Endothelial cell of umbilical vein (primary cell): Measurements from ENCODE around the gene FOXO1. TPM values are rescaled to one million over a fixed set of nuclear protein-coding genes. Genes with fewer than 3 reads are reported as not detected.

Source experiments
- BruUV-seq: library from RNA; stranded (reverse); fragments of 400-500 nt; replicated peaks from 2 replicates; lab custom pipeline; 2021; lab: Mats Ljungman, UMichigan
- CTCF ChIA-PET: fragments of 300-600, 350-600 bp; sonication (Branson Sonifier 250); formaldehyde crosslinking; loops from one replicate; lab custom pipeline; 2021; ENCODE audit warnings: antibody characterized with exemption, inconsistent platforms; lab: Charles Lee
- POLR2A ChIA-PET: fragments of 300-600, 350-600 bp; sonication (Branson Sonifier 250); formaldehyde crosslinking; loops from one replicate; lab custom pipeline; 2021; ENCODE audit warnings: antibody characterized with exemption, inconsistent platforms; lab: Charles Lee
- DNase-seq: peaks from one replicate; pipeline ENCODE4 v3.0.0-alpha.2; 2011; ENCODE audit warnings: low read depth, low spot score
- FAIRE-seq: peaks from 2 replicates; lab custom pipeline; 2011; peaks lifted over from hg19 to GRCh38; lab: Jason Lieb, UNC
- H2AFZ ChIP-seq: 2 replicates; pipeline ENCODE4 v1.6.0; 2012; ENCODE audit warnings: low read depth, low read length, control low read depth, inconsistent platforms
- H3K27ac ChIP-seq: 2 replicates; pipeline ENCODE4 v1.5.1; 2011; ENCODE audit warnings: low read depth, mild to moderate bottlenecking, control low read depth, low read length, moderate library complexity; ENCODE audit not compliant: insufficient read depth
- H3K27me3 ChIP-seq, 2 experiments: 2 replicates each; pipeline versions ENCODE4 v1.6.0 to v1.6.1; 2011; ENCODE audit warnings: low read length in 2 of 2, mixed read lengths in 1 of 2; ENCODE audit not compliant: control insufficient read depth in 2 of 2, insufficient read depth in 2 of 2
- H3K36me3 ChIP-seq, 2 experiments: 2 replicates in 1 of 2; 3 replicates in 1 of 2; pipeline ENCODE4 v1.5.1; 2011; ENCODE audit warnings: low read length in 2 of 2, mild to moderate bottlenecking in 1 of 2, moderate library complexity in 1 of 2; ENCODE audit not compliant: control insufficient read depth in 2 of 2, insufficient read depth in 2 of 2; ENCODE audit errors: extremely low read depth in 1 of 2
- H3K4me1 ChIP-seq: 3 replicates; pipeline ENCODE4 v1.5.1; 2011; ENCODE audit warnings: mild to moderate bottlenecking, low read length; ENCODE audit not compliant: control insufficient read depth, insufficient read depth; ENCODE audit errors: extremely low read depth
- H3K4me2 ChIP-seq: 2 replicates; pipeline ENCODE4 v1.6.1; 2011; ENCODE audit warnings: low read length, control low read depth, mixed read lengths; ENCODE audit not compliant: insufficient read depth
- H3K4me3 ChIP-seq, 3 experiments: fragments of 200-600 bp in 1 of 3; sonication (generic), shearing (Covaris generic) in 1 of 3; replicated peaks in 1 of 3; 2 replicates each; pipeline ENCODE4 v1.5.1; 2011 to 2016; ENCODE audit warnings: control low read depth in 3 of 3, low read length in 3 of 3, mild to moderate bottlenecking in 2 of 3, inconsistent platforms in 1 of 3, low read depth in 1 of 3, moderate library complexity in 1 of 3; ENCODE audit not compliant: insufficient read depth in 1 of 3
- H3K79me2 ChIP-seq: 2 replicates; pipeline ENCODE4 v1.6.0; 2012; ENCODE audit warnings: low read length, inconsistent platforms; ENCODE audit not compliant: control insufficient read depth, insufficient read depth
- H3K9ac ChIP-seq: replicated peaks from 2 replicates; pipeline ENCODE3; 2011; ENCODE audit warnings: low read length, control low read depth; ENCODE audit not compliant: insufficient read depth; ENCODE audit errors: extremely low read depth
- H3K9me1 ChIP-seq: replicated peaks from 3 replicates; pipeline ENCODE4 v1.6.0; 2011; ENCODE audit warnings: mild to moderate bottlenecking, low read length; ENCODE audit not compliant: control insufficient read depth, insufficient read depth; ENCODE audit errors: extremely low read depth
- H3K9me3 ChIP-seq: replicated peaks from 2 replicates; pipeline ENCODE4 v1.5.1; 2012; ENCODE audit warnings: low read length, inconsistent platforms; ENCODE audit not compliant: control insufficient read depth, insufficient read depth
- H4K20me1 ChIP-seq: replicated peaks from 2 replicates; pipeline ENCODE3; 2011; ENCODE audit warnings: mild to moderate bottlenecking, low read length; ENCODE audit not compliant: control insufficient read depth, insufficient read depth; ENCODE audit errors: extremely low read depth
- CTCF ChIP-seq, 2 donors: IDR thresholded peaks; 1 replicate in 1 of 2; 2 replicates in 1 of 2; pipeline ENCODE4 v1.5.1; 2011; ENCODE audit warnings: low read length in 2 of 2, mild to moderate bottlenecking in 2 of 2, moderate library complexity in 2 of 2, control low read depth in 1 of 2, inconsistent platforms in 1 of 2, low read depth in 1 of 2; ENCODE audit not compliant: insufficient read depth in 1 of 2; ENCODE audit errors: extremely low read depth in 1 of 2
- EZH2 ChIP-seq: IDR thresholded peaks from 2 replicates; pipeline ENCODE4 v1.6.1; 2012; ENCODE audit warnings: borderline replicate concordance, low read depth, mild to moderate bottlenecking, moderate library complexity, low read length, inconsistent platforms; ENCODE audit not compliant: severe bottlenecking
- FOS ChIP-seq: IDR thresholded peaks from 2 replicates; pipeline ENCODE4 v1.6.1; 2011; ENCODE audit warnings: mild to moderate bottlenecking, low read length, moderate library complexity, borderline replicate concordance; ENCODE audit not compliant: insufficient read depth
- GATA2 ChIP-seq: IDR thresholded peaks from 2 replicates; pipeline ENCODE4 v1.7.0; 2011; ENCODE audit warnings: low read depth, mild to moderate bottlenecking, moderate library complexity, mixed read lengths, low read length; ENCODE audit not compliant: insufficient read length, insufficient read depth
- JUN ChIP-seq: IDR thresholded peaks from 2 replicates; pipeline ENCODE4 v1.6.1; 2011; ENCODE audit warnings: borderline replicate concordance, low read depth; ENCODE audit not compliant: insufficient read length, insufficient read depth
- MYC ChIP-seq: IDR thresholded peaks from one replicate; pipeline ENCODE4 v1.6.1; 2011; ENCODE audit warnings: mild to moderate bottlenecking, low read depth, low read length
- POLR2A ChIP-seq: IDR thresholded peaks from 2 replicates; pipeline ENCODE4 v1.6.1; 2012; ENCODE audit warnings: low read depth, mild to moderate bottlenecking, control low read depth, low read length
- POLR2AphosphoS5 ChIP-seq: IDR thresholded peaks from 2 replicates; pipeline ENCODE4 v1.6.1; 2012; ENCODE audit warnings: low read depth, mild to moderate bottlenecking, control low read depth, low read length, moderate library complexity; ENCODE audit not compliant: insufficient read depth
- dilution Hi-C: fragments of 300-500 bp; cut with MboI; formaldehyde crosslinking; loops from one replicate; pipeline ENCODE4 v1.15.0; 2019; ENCODE audit warnings: low sequenced_read_pairs; ENCODE audit not compliant: extremely low pct_ligation_motif_present
- intact Hi-C: fragments of 100-400 bp; cut with micrococcal nuclease; formaldehyde crosslinking; loops from one replicate; pipeline ENCODE4 v1.10.0; 2022
- polyA plus RNA-seq, 4 experiments: library from polyadenylated mRNA; depleted of rRNA in 3 of 4; stranded (reverse) in 3 of 4; unstranded in 1 of 4; fragments of >200 nt; gene quantifications; 2 replicates each; pipeline versions ENCODE4 v1.2.1 to v1.2.3, GENCODE V29; 2011 to 2012; ENCODE audit warnings: missing spikeins in 1 of 4
- total RNA-seq: library from RNA; stranded (reverse); gene quantifications from 2 replicates; pipeline ENCODE4 v1.2.3, GENCODE V29; 2021
- TF ChIP-seq, protein P1 (sequence below): IDR thresholded peaks from 2 replicates; pipeline ENCODE4 v1.6.1; 2011; ENCODE audit not compliant: insufficient read depth, insufficient read length

Gene FOXO1
- total and polyA plus RNA-seq, 2 donors (not counting 3 experiments of a cell fraction or from before 2014, with no cell fraction given): 44.7 to 48.5 TPM

- H3K9me1 ChIP-seq: no peaks in the 10 kb centered on the region
- no peak for FAIRE-seq
- H3K36me3 ChIP-seq: peaks cover 0 to 4% of the 10 kb centered on the region in 2 experiments
- no peak overlapping the region for H3K9ac ChIP-seq
- peaks cover 37% of the 10 kb centered on the region for H3K4me1 ChIP-seq
- CTCF ChIA-PET: interaction anchor here (0.6 to 1.1 kb wide), 3 partner anchors 11 to 545 kb away, joined by 3 to 4 read pairs (median 3); no protein-coding TSS in a partner anchor
- no peak overlapping the region for H3K4me2 ChIP-seq
- no peaks in the 10 kb centered on the region for H3K27me3 ChIP-seq
- no peak for DNase-seq
- no peaks in the 10 kb centered on the region for H3K9me3 ChIP-seq
- no peak overlapping the region for H3K4me3 ChIP-seq
- no peaks in the 10 kb centered on the region for H4K20me1 ChIP-seq
- H3K79me2 ChIP-seq: peaks cover 97% of the 10 kb centered on the region
- POLR2A ChIA-PET: no interaction called here
- intact Hi-C loops: no loop called here
- no peak overlapping the region for H2AFZ ChIP-seq
- no peak overlapping the region for H3K27ac ChIP-seq
- dilution Hi-C loops: no loop called here
- no peak for TF ChIP-seq CTCF (IDR thresholded peaks at IDR 0.05; ENCODE audit: extremely low read depth in 1 of 2, insufficient read depth in 1 of 2, low read depth in 1 of 2, low read length in 2 of 2)
- no peak for TF ChIP-seq MYC
- no peak for TF ChIP-seq JUN
- TF ChIP-seq, protein P1, sequence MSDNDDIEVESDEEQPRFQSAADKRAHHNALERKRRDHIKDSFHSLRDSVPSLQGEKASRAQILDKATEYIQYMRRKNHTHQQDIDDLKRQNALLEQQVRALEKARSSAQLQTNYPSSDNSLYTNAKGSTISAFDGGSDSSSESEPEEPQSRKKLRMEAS: no peak
- BruUV-seq: no TSS peak
These were observed 88.4 kb downstream of the FOXO1 start for GRCh38 chr13:40578055-40578454.

- Histone ChIP-seq H3K9me1 (no peaks in the 10 kb centered on the region), H3K36me3 (peaks cover 0 to 6% of the 10 kb centered on the region in 2 experiments), H3K4me2 (no peak overlapping the region), H3K4me1 (peaks cover 32% of the 10 kb centered on the region), H2AFZ (no peak overlapping the region), H3K27me3 (no peaks in the 10 kb centered on the region), H3K9ac (no peak overlapping the region), H3K79me2 (peaks cover 98% of the 10 kb centered on the region), H4K20me1 (no peaks in the 10 kb centered on the region), H3K27ac (no peak overlapping the region), H3K9me3 (no peaks in the 10 kb centered on the region), H3K4me3 (no peak overlapping the region)
- ChIA-PET CTCF (no interaction called here), POLR2A (interaction anchor here (1.0 kb wide), 1 partner anchor 9 kb away, joined by 4 read pairs; no protein-coding TSS in a partner anchor)
- no peak for FAIRE-seq
- no peak for TF ChIP-seq EZH2
- TF ChIP-seq MYC: no peak
- no peak for TF ChIP-seq FOS
- TF ChIP-seq GATA2: no peak
- no peak for TF ChIP-seq JUN
- no peak for TF ChIP-seq CTCF (IDR thresholded peaks at IDR 0.05; ENCODE audit: extremely low read depth in 1 of 2, insufficient read depth in 1 of 2, low read depth in 1 of 2, low read length in 2 of 2)
- no peak for TF ChIP-seq POLR2AphosphoS5
- TF ChIP-seq POLR2A: no peak
- TF ChIP-seq, protein P1: no peak
- BruUV-seq: no TSS peak
- no peak for DNase-seq
- intact Hi-C loops (no loop called here), dilution Hi-C loops (no loop called here)
These were observed 90.1 kb downstream of the FOXO1 start for GRCh38 chr13:40576369-40576768.
